GM19025 (cell line): ENCODE data around the gene BNC2.

ENCODE experiments used
- ATAC-seq: cut with Tn5 transposase; IDR thresholded peaks from one replicate; pipeline ENCODE4 v1.9.1; 2021; ENCODE audit warnings: mild to moderate bottlenecking, low read depth, moderate library complexity; ENCODE audit not compliant: unreplicated experiment

Gene BNC2

DNA sequence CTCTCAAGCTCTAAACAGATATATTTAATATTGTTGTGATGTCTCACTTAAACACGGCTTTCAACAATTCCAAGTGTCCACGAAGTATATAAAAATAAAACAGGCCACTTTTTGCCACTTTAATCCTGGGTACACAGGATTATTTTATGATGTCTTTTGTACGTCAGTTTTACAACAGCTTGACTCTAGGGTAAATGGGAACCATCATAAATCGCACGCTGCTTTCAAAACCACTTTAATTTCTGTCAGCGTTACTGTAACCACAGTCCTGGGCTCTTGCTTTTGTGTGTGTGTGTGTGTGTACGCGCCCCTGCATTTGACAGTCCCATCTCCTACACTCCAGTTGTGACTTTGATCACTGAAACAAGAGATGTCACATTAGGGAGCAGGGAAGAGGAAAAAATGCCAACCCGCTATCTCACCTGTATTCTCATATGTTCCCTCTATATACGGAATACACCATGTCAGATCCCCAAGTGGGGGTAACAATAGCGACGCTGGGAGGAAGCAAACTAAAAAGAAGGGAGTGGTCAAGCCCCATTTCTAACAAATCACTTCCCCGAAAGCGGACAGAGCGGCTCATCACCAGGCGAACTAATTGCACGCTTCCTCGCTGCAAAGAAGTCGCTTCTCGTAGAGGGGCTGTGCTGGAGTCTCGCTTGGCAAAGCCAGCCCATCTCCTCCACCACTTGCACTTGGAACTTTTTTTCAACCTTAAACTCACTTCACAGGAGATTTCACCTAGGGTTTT, 1.2 kb downstream of the BNC2 start:
- ATAC-seq: no peak

DNA sequence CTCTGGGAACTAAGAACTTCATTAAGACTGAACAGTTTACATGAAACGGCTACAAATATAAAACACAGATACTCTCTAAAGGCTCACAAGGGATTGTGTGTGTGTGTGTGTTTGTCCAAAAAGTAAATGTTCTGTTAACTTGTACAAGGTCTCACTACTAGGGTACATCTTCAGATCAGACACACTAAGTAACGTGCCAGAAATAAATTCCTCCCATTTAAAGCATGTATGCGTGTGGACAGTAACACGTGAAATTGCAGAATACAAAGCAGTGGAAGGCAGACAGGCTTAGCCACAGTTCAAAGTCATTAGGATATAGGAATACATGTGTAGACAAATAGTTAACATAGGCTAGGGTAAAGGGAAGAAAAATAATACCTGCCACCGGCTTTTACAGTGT, 1.8 kb downstream of the BNC2 start:
- no peak for ATAC-seq

- ATAC-seq: no peak
Measured at GRCh38 chr9:16867576-16868311, 2.7 kb downstream of the BNC2 start.

DNA sequence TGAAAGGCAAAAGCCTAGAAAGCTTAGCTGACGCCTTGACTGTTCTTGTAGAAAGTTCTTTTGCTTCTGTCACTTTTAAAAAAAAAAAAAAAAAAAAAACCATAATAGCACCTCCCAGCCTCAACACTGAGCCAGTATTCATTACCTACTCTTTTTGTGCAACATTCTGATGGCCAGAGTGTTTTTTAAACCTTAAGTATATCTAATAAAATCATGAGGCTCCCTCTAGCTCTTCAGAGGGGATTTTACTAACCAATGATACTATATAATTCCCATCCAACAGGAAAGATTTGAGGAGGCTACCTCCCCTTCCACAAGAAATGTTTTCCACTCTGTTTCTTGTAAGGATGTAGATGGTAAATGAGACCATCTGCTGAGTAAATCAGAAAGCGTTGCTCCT, 3.9 kb downstream of the BNC2 start:
- no peak for ATAC-seq

DNA sequence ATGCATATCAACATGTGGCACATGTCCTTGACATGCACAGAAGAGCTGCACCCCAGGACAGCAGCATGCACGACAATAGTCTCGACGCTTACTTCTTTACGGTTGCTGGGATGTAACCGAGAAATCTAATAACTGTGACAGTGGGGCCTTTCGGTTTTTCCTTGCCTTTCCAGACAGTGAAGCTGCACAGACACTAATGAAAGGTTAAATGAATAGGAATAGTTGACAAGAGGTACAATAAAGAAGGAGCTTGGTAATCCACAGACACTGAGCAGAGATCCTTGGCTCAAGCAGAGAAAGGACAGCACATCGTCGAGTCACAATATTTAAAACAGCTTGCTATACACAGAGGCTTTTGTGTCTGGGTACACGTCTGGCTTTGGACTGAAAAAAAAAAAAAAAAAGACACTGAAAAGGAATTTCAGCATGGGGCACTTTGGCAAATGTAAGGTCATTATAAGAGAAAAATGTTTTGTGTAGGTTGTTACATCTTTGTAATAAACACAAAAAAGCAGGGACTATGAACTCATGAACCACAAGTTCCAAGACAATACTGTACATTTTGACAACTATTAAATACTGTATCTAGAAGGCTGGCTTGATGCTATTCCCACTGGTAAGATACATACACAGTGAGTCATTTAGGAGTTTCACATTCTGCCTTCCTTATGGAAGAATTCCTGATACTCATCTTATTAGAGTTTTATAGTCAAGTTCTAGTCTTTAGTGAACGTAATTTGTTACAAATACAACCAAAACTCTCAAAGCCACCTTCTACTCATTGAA, 5.6 kb downstream of the BNC2 start:
- no peak for ATAC-seq

DNA sequence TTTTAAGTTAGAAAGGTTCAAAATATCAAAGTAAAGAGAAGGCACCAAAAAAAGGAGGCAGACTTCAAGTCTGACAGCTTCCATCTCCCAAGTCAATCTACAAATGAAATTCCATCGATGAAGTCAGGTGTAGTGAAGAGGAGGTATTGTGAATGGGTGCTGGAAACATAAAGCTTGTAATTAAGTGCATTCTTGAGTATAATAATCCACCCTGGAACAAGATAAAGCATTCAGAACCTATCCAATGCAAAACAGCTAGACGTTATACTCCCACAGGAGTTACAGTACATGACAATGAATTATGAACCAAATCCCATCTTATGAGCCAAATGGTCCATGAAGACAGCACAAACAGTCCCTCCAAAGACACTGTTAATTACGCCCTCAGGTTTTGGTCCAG, 22.3 kb downstream of the BNC2 start:
- no peak for ATAC-seq

- ATAC-seq: no peak
Measured at GRCh38 chr9:16846986-16847385, 23.5 kb downstream of the BNC2 start.

DNA sequence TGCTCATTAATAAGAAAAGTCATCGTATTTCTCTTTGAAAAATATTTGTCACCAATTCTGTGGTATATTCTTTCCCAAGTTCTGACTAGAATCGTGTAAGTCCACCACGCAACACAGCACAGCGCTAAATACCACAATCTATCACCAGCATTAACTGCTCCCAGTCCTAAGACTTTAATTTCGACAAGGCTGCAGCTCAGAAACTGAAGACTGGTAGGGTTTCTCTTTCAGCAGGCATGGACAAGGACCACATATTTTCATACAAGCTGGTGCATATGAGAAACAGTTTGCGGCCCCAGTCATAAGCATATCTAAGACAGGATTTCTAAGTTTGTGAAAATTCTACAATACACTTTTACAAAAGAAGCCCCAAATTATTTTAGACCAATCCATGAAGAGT, 24.1 kb downstream of the BNC2 start:
- no peak for ATAC-seq

DNA sequence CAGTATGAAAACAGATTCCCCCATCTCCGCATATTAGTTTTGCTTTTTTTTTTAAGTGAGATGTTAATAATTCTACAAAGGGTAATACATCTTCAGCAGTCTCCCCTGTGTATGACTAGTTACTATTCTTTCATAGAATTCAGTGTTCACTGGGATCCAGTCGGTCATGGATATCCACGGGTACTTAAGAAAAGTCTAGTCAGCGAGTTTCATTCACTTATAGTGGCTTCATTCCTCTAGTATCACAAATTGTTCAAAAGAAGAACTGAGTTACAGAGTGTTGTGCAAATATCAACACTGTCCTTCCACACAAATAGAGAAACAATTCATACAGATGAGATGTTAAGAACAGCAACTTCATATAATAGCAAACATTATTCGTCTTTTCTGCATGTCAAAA, 35.7 kb downstream of the BNC2 start:
- ATAC-seq: no peak

DNA sequence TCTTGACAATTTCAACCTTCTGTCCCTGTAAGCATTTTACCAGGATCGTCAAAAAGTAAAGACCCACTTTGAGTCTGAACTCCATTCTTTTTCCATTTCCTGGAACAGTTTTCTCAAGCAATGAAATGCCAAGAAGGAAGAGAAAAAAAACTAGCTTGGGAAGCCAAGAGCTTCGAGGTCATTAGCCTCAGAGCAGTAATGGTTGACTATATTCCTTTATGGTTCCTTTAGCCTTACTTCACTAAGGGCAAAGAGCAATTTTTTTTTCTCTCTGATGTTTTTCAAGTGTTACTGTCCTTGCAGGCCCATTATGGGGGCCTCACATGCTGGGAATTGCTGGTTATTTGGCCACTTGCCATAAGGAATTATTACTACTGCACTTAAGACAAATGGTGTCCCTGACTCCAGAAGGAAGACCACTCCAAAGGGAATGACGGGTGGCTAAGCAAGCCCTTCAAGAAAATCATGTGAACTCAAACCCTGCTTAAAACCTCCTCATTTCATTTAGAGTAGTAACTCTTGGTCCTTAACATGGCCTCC, 37.1 kb downstream of the BNC2 start:
- ATAC-seq: no peak

DNA sequence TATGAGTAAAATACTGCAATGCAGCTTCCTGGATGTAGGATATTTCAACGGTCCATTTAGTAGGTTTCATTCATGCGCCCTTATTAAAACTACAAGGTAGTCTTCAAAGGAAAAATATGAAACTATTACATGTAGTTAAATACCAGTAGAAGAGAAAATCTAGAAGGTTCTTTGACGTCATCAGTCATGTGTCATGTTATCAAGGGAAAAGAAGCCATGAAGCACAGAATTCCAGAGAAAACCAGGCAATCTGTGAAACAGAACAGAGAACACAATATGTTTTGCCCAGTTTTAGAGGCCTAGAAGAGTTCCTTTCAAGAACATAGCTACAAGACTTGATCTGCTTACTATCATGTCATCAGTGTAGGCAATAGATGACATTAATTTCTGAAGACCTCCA, 38.4 kb downstream of the BNC2 start:
- no peak for ATAC-seq

DNA sequence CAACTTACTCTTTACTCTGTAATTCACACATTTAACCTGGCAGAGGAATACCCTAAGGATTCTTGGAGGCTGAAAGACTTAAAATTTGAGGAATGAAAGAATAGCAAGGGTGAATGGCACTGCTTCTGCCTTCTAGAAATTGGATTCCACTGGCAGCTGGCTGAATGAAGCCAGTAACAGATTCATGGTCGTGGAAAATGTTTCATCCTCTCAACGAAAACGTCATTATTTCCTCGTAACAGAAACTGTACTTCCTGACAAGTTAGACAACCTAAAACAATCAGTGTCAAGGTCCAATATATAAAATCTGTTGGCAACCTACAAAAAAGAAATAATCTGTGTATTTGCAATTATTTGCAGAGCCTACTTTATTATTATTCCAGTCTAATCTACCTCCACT, 39.7 kb downstream of the BNC2 start:
- no peak for ATAC-seq

DNA sequence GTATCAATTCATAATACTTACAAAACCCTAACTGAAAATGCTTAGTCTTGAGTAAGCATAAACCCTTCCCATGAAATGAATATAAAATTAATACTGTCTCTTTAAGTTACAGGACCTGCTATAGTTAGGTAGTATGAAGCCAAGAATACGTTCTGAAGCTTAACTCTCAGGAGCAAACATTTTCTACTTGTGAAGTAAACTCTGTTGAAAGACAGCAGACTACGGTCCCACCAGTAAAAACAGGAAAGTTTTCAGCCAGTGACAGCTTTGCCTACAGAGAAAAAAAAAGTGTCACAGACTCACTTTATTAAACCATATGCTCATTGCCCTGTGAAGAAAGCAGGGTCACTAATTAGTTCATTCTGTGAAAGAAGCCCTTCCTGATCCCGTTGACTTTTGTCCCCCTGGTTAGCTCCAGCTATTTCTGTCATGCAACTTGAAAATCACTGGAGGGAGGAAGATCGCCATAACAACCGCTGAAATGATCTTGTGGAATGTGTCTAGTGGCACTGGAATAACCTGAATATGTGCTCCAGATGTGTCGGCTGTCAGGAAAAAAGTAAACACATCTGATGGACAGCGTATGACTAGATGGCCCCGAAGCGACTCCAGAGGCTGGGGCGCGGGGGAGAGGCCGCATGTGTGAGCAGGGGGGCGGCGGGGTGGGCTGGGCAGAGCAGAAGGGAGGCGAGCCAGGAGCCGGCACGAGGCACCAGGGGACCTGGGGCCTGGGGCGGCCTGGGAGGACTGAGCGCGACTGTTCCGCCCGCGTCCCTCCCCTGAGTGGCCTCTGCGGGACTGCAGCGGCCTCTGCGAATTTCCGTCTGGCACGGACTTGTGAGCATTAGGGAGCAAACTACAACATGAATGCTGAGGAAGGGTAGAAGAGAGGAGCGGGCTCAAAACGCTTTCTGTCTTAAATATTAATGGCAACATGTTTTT, 41.9 kb downstream of the BNC2 start:
- no peak for ATAC-seq

- no peak for ATAC-seq
Measured at GRCh38 chr9:16825971-16826625, 44.4 kb downstream of the BNC2 start.

DNA sequence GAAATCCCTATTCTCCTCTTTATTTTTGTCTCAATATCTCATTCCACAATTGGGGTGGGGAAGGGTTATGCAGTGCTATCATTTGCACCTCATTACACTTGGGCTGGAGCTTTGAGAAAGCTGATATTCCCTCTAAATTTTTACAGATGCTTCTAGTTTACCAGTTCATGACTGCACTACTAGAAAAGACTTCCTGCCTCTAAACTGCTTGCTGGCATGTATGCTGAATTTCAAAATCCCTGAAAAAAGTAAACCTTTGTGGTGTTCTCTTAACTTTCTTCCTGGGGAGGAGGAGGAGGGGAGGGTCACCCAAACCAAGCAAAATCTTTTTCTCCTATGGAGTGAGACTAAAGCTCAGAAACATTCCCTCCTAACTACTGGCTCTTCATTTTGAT, 45.1 kb downstream of the BNC2 start:
- ATAC-seq: no peak

DNA sequence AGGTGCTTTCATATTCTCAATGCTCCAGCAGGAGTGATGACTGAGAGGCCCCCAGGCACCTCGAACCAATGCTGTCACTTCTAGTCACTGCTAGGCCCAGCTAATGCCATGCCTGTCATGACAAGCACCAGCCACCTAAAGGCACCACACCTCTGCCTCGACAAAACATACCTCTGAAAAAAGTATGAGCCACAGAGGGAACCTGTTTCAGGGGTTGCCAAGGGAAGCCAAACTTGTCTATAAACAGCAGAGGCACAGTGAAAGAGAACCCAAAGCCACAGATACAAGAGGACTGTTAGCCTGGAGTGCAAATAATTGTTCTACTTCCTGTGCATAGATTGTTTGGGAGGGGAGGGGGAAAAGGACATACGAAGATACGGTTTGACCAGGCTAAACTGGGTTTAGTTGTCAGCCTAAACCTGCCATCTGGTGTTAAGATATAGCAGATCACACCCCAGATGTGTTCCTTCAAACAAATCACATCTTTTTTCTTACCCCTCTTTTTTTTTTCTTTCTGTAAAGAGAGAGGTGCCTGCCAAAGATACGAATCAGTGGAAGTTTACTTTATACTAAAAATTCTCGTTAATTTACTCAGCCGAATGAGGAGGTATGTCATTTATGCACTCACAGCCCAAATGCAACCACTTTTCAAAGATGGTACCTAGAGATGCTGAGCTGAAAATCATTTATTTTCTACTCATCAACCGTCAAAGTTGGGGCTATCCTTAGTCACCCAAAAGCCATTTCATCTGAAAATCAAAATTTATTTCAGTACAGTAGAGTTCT, 45.7 kb downstream of the BNC2 start:
- no peak for ATAC-seq

DNA sequence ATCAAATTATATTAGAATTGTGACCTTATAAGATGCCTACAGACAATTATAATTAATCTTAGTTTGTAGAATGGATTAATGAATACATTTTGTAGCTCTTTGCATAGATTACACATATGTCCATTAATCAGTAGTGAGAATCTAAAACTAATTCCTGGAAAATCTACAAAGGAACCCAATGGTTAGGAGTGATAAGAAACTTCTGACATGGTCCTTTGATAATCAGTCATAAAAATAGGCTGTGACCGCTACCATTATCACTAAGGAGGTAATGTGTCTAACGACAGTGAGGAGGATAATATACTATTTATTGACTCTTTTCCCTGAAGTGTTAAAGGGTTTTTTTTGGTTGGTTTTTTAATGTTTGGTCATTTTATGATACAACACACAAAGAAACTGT, 46.6 kb downstream of the BNC2 start:
- ATAC-seq: no peak

- ATAC-seq: no peak
Measured at GRCh38 chr9:16821344-16821743, 49.1 kb downstream of the BNC2 start.

DNA sequence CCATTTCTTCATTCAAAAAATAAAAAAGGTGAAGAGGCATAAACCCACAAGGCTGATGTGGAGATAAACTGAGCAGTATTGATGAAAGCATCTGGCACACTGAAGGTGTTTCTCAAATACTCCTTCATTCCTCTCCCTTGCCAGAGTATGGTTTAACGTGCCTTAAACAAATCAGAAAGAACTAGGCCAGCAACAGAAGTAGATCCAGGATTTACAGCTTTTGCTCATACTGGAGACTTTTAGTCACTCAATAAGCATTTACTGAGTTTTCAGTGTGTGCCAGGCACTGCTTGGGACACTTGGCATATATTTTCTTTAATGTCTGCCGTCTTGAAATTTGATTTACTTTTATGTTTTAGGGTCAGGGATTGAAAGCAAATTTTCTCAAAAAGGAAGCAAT, 53.0 kb downstream of the BNC2 start:
- no peak for ATAC-seq
